HFFc6 (cell line): ENCODE data around the gene FNIP1. TPM values are rescaled to one million over a fixed set of nuclear protein-coding genes. Genes with fewer than 3 reads are reported as not detected.

ENCODE experiments used
- DNase-seq: peaks from one replicate; pipeline ENCODE4 v3.0.0-alpha.2; 2018
- H3K27ac Mint-ChIP-seq: 2 replicates; pipeline ENCODE4 v1.8.0; 2020; ENCODE audit warnings: mild to moderate bottlenecking, mixed read lengths
- H3K27me3 Mint-ChIP-seq: 2 replicates; pipeline ENCODE4 v1.8.0; 2021; ENCODE audit warnings: mild to moderate bottlenecking, moderate library complexity, mixed read lengths; ENCODE audit not compliant: insufficient read depth
- H3K36me3 Mint-ChIP-seq: 2 replicates; pipeline ENCODE4 v1.8.0; 2021; ENCODE audit warnings: low read depth, mixed read lengths
- H3K4me1 Mint-ChIP-seq: 2 replicates; pipeline ENCODE4 v1.8.0; 2020; ENCODE audit warnings: low read depth, mixed read lengths
- H3K4me3 Mint-ChIP-seq: 2 replicates; pipeline ENCODE4 v1.8.0; 2020; ENCODE audit warnings: mild to moderate bottlenecking, moderate library complexity, mixed read lengths
- H3K9me3 Mint-ChIP-seq: 2 replicates; pipeline ENCODE4 v1.8.0; 2020; ENCODE audit warnings: mild to moderate bottlenecking, mixed read lengths
- total RNA-seq, 6 experiments: library from RNA; stranded (reverse); fragmentation: NEBNext Ultra II Directional; extraction: Animal tissue kit (Norgen Biotek cat#: 25700); gene quantifications; 2 replicates in 1 of 6; 3 replicates in 5 of 6; pipeline ENCODE4 v1.2.3, GENCODE V29; 2021
- TF ChIP-seq, protein P1 (sequence below): fragments of 200-600 bp; sonication (generic); IDR thresholded peaks from 2 replicates; pipeline ENCODE4 v1.5.0; 2021; ENCODE audit warnings: antibody characterized with exemption, mild to moderate bottlenecking

FNIP1 gene
- total RNA-seq, 6 experiments from 2014 or later, result 19.9 to 24.8 (median 22.1) TPM

DNA sequence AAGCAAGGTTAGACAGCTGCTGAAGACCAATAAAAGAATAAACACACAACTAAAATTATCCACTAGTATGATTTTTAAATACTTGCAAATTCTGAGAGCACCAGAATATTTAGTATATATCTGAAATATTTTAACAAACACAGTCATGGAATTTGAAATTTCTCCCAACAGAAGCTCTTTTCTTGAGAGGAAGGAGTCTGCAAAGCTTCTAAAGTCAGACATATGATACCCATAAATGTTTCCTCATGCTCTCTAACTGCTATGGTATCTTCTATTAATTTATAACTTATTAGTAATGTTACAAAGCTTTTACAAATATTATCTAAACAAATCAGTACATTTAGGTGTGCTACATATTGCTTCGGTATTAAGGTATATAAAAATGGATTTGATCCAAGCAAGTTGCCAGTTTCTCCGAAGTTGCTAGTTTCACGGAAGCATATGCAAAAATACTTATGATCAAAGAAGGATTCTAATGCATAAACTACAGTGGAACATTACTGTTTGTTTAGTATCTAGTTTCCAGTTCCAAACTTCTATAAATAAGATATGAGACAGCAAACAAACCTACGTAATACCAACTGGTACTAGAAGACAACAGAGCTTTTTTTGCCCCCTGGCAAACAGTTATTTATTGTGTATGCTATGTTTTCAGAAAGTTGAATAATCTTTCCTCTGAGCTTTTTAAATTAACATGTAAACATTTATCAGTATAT lies 22.0 kb downstream of the FNIP1 start:
- DNase-seq, result no peak
- H3K27ac Mint-ChIP-seq, result no peak overlapping the region
- H3K4me3 Mint-ChIP-seq, result no peak overlapping the region
- TF ChIP-seq, protein P1, sequence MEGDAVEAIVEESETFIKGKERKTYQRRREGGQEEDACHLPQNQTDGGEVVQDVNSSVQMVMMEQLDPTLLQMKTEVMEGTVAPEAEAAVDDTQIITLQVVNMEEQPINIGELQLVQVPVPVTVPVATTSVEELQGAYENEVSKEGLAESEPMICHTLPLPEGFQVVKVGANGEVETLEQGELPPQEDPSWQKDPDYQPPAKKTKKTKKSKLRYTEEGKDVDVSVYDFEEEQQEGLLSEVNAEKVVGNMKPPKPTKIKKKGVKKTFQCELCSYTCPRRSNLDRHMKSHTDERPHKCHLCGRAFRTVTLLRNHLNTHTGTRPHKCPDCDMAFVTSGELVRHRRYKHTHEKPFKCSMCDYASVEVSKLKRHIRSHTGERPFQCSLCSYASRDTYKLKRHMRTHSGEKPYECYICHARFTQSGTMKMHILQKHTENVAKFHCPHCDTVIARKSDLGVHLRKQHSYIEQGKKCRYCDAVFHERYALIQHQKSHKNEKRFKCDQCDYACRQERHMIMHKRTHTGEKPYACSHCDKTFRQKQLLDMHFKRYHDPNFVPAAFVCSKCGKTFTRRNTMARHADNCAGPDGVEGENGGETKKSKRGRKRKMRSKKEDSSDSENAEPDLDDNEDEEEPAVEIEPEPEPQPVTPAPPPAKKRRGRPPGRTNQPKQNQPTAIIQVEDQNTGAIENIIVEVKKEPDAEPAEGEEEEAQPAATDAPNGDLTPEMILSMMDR, result no peak
- no peaks in the 10 kb centered on the region for H3K27me3 Mint-ChIP-seq
- peaks cover 24% of the 10 kb centered on the region for H3K4me1 Mint-ChIP-seq
- no peaks in the 10 kb centered on the region for H3K9me3 Mint-ChIP-seq
- H3K36me3 Mint-ChIP-seq, result no peaks in the 10 kb centered on the region

DNA sequence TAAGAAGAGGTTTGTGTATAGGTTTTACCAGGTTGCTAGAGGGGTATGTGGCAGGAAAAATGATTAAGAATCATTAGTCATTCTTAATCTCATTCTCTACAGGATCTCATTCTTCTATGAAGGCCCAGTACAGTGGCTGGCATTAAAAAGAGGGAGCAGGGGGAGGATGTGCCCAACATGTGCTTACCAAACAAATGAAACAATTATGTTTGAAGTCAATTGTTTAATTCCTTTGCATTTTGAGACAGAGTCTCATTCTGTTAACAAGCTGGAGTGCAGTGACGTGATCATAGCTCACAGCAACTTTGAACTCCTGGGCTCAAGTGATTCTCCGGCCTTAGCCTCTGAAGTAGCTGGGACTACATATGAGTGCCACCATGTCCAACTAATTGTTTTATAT lies 23.0 kb downstream of the FNIP1 start:
- Mint-ChIP-seq H3K27me3 (no peaks in the 10 kb centered on the region), H3K36me3 (no peaks in the 10 kb centered on the region), H3K4me1 (peaks cover 31% of the 10 kb centered on the region), H3K27ac (no peak overlapping the region), H3K4me3 (no peak overlapping the region), H3K9me3 (no peaks in the 10 kb centered on the region)
- TF ChIP-seq, protein P1, result no peak
- no peak for DNase-seq

DNA sequence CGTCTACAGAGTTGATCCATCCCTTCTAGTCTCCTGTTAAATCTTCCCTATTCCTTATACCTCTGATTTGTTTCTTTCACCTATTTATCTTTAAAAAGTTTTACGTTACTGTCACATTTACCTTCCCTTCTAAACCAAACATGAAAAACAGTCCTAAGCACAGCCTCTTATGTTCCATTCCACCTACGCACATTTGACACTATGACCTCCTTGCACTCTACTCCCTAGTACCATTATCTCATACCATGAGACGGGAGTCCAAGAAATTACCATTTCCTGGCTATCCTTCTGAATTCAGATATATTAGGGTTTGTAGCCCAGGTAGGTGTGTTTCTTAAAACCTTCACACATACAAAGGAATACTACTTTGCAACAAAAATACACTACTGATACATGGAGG lies 25.1 kb downstream of the FNIP1 start:
- TF ChIP-seq, protein P1, result no peak
- no peak for DNase-seq
- Mint-ChIP-seq H3K4me1 (peaks cover 17% of the 10 kb centered on the region), H3K27me3 (no peaks in the 10 kb centered on the region), H3K9me3 (no peaks in the 10 kb centered on the region), H3K36me3 (no peaks in the 10 kb centered on the region), H3K4me3 (no peak overlapping the region), H3K27ac (no peak overlapping the region)

DNA sequence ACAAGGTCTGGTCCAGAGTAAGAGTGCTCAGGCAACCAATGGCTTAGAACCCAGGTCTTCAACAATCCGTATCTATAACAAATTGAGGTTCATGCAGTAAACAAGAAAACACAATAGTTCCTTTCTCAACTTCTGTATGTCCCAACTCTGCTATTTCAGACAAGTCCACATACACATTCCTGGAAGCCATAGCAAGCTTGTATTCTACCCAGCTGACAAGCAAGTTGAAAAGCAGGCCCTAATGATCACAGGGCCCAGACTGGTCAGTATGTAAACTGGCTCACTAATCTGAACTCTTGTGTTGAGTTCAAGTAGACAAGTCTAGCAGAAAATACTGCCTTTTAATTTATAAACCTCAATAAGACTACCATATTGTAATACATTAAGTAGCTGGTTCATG lies 26.9 kb downstream of the FNIP1 start:
- Mint-ChIP-seq H3K4me1 (peaks cover 21% of the 10 kb centered on the region), H3K27ac (no peak overlapping the region), H3K27me3 (no peaks in the 10 kb centered on the region), H3K4me3 (no peak overlapping the region), H3K36me3 (no peaks in the 10 kb centered on the region; the same call in 1 of the 2 replicates), H3K9me3 (no peaks in the 10 kb centered on the region)
- no peak for DNase-seq
- TF ChIP-seq, protein P1, result no peak

DNA sequence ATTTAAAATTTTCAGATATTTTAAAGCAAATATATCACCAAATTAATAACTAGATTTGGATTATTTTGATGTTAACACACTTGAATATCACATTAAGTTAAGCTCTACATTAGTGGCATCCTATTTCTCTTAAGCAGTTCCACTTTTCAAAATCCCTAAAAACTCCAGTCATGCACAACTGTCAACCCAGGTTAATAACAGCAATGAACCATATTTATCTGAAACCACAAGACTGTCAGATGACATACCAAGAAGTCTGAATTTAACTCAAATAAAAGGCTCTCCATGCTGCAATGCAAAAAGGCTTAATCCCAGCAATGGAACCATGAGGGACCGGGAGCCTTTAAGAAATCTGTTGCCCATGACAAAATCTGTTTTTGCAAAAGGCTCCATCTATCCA lies 27.5 kb downstream of the FNIP1 start:
- Mint-ChIP-seq H3K36me3 (no peaks in the 10 kb centered on the region; the same call in 1 of the 2 replicates), H3K4me1 (peaks cover 21% of the 10 kb centered on the region), H3K9me3 (no peaks in the 10 kb centered on the region), H3K27me3 (no peaks in the 10 kb centered on the region), H3K27ac (no peak overlapping the region), H3K4me3 (no peak overlapping the region)
- TF ChIP-seq, protein P1, result no peak
- no peak for DNase-seq
